ENCODE data around the gene HIF3A.

- TF ChIP-seq CTCF (IDR thresholded peaks at IDR 0.05) (no peak), POLR2AphosphoS5 (IDR thresholded peaks at IDR 0.05; ENCODE audit: low read depth, low read length) (no peak)
These were observed 6.5 kb downstream of the HIF3A start for GRCh38 chr19:46303322-46303690.
